ENCODE measurements around the gene SLC6A6.

GRCh38 chr3:14441240-14441919 lies 39.0 kb downstream of the SLC6A6 start:
- no peak for TF ChIP-seq CTCF (conservative IDR thresholded peaks at IDR 0.05 in 1 of 2, IDR thresholded peaks at IDR 0.05 in 1 of 2; ENCODE audit: extremely low read depth in 1 of 2, insufficient read depth in 1 of 2, low read depth in 1 of 2, low read length in 2 of 2)
- no peak for TF ChIP-seq EZH2 (IDR thresholded peaks at IDR 0.05; ENCODE audit: borderline replicate concordance, low read length)
